Activated CD4-positive, CD25-positive, alpha-beta regulatory T cell treated with anti-CD3 and anti-CD28 coated beads, Interleukin-2, amount 50 U/mL, for 16 hours (primary cell): ENCODE data around the gene ATP13A1.
"Not testable (repeated sequence)": the region's sequence is repeated elsewhere in the genome, so short reads cannot be mapped to it uniquely, and the experiment has no call there.

ENCODE experiments used
- DNase-seq: peaks from one replicate; pipeline ENCODE4 v3.0.0-alpha.2; 2020; ENCODE audit warnings: low read depth, low spot score

ATP13A1 gene

GRCh38 chr19:19663256-19664120, at the start of gene ATP13A1:
ATP13A1 (minus strand) TSS chr19:19663676; CDS start chr19:19663666, 10 bp downstream.
- DNase-seq, result peak; percentile 90

DNA sequence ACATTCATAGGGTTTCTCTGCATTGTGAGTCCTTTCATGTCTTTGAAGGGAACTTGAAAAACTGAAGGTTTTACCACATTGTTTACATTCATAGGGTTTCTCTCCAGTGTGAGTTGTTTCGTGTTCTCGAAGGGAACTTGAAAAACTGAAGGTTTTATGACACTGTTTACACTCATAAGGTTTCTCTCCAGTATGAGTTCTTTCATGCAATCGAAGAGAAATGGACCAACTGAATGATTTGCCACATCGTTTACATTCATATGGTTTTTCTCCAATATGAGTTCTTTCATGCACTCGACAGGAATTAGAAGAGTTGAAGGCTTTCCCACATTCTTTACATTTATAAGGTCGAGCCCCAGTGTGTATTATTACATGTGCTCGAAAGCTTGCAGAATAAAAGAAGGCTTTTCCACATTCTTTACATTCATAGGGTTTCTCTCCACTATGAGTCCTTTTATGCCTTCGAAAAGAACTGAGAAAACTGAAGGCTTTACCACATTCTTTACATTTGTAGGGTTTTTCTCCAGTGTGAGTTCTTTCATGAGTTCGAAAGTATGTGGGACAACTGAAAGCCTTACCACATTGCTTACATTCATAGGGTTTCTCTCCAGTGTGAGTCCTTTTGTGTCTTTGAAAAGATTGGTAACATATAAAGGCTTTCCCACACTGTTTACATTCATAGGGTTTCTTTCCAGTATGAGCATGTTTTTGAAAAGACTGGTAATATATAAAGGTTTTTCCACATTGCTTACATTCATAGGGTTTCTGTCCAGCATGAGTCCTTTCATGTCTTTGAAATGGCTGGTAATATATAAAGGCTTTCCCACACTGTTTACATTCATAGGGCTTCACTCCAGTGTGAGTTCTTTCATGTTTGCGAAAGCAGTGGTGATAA, 48.7 kb upstream of the ATP13A1 start:
- DNase-seq, result no peak

GRCh38 chr19:19711306-19711933, 47.9 kb upstream of the ATP13A1 start:
- no peak for DNase-seq

- no peak for DNase-seq
These were observed 47.0 kb upstream of the ATP13A1 start for GRCh38 chr19:19710506-19710905.

- no peak for DNase-seq
These were observed 41.4 kb upstream of the ATP13A1 start for GRCh38 chr19:19704836-19705235.

GRCh38 chr19:19700493-19700892, 37.0 kb upstream of the ATP13A1 start:
- DNase-seq, result not testable (repeated sequence)

DNA sequence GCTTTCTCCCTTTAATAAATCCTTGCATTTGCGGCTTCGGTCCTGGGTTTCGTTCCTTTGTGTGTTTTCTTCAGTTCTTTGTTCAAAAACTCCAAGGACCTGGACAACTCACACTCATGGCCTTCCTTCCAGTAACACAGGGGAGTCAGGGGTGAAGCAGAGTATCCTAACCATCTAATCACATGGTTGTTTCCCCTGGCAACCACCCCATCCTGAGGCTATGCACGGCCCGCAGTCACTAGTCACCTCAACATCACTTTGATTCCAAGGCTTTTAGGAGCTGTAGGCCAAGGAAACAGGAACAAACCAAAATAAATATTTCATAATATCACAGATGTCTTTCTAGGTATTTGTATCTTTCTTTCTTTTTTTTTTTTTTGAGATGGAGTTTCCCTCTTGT, 34.1 kb upstream of the ATP13A1 start:
- DNase-seq, result no peak

GRCh38 chr19:19696386-19696785, 32.9 kb upstream of the ATP13A1 start:
- DNase-seq, result no peak

GRCh38 chr19:19691683-19692082, 28.2 kb upstream of the ATP13A1 start:
- no peak for DNase-seq

GRCh38 chr19:19689023-19689422, 25.5 kb upstream of the ATP13A1 start:
- DNase-seq, result not testable (repeated sequence)

DNA sequence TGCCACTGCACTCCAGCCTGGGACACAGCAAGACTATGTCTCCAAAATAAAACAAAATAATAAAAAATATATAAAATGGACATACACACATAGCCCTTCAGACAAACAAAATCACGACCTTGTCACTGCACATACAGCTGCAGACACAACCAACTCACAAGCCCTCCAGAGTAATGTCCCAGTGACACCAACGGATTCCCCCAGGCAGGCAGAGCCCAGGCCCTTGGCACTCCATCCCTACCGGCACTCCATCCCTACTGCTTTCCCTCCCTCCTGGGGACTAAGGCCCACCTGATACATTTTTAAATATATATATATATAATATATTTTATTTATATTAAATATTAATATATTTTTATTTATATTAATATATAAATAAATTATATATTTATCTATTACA, 23.6 kb upstream of the ATP13A1 start:
- no peak for DNase-seq

- no peak for DNase-seq
These were observed 23.1 kb upstream of the ATP13A1 start for GRCh38 chr19:19686580-19686979.

GRCh38 chr19:19686119-19686518, 22.6 kb upstream of the ATP13A1 start:
- DNase-seq, result not testable (repeated sequence)

DNA sequence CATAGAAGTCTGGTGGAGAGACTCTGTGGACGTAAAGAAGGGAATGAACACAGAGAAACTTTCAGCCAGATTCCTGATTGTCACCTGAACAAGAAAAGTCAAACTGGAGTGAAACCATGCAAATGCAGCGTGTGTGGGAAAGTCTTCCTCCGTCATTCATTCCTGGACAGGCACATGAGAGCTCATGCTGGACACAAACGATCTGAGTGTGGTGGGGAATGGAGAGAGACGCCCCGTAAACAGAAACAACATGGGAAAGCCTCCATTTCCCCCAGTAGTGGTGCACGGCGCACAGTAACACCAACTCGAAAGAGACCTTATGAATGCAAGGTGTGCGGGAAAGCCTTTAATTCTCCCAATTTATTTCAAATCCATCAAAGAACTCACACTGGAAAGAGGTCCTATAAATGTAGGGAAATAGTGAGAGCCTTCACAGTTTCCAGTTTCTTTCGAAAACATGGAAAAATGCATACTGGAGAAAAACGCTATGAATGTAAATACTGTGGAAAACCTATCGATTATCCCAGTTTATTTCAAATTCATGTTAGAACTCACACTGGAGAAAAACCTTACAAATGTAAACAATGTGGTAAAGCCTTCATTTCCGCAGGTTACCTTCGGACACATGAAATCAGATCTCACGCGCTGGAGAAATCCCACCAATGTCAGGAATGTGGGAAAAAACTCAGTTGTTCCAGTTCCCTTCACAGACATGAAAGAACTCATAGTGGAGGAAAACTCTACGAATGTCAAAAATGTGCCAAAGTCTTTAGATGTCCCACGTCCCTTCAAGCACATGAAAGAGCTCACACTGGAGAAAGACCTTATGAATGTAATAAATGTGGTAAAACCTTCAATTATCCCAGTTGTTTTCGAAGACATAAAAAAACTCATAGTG, 15.9 kb upstream of the ATP13A1 start:
- DNase-seq, result no peak

DNA sequence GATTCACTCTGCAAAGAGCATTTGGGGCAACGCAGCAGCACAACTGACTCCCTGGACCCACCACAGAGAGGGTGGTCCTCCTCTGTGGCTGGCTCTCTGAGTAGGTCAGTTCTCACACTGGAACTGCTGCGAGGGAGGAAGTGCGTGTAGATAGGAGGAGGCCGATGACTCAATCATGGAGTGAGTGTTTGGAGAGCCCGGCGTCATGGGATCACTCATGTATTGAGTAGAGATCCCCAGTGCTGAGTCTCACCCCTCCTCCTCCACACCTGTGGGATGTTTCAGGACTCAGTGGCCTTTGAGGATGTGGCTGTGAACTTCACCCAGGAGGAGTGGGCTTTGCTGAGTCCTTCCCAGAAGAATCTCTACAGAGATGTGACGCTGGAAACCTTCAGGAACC, 14.1 kb upstream of the ATP13A1 start:
- DNase-seq, result no peak

GRCh38 chr19:19674315-19674714, 10.8 kb upstream of the ATP13A1 start:
- no peak for DNase-seq

GRCh38 chr19:19672816-19673215, 9.3 kb upstream of the ATP13A1 start:
- no peak for DNase-seq

DNA sequence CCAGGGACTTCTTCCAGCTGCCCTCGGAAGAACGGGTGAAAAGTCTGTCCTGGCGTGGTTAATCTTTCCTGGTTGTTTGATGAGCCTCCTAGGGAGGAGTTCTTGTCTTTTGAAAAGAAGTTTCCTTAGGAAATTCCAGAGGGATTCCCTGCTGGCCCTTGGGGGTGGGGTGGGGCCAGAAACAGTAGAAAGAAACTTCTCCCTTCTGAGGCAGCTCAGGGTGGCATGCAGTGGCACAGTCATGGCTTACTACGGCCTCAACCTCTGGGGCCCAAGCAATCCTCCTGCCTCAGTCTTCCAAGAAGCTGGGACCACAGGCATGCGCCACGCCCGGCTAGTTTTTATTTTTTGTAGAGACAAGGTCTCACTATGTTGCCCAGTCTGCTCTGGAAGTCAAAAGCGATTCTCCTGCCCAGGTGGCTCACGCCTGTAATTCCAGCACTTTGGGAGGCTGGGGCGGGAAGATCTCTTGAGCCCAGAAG, 6.6 kb upstream of the ATP13A1 start:
- no peak for DNase-seq

DNA sequence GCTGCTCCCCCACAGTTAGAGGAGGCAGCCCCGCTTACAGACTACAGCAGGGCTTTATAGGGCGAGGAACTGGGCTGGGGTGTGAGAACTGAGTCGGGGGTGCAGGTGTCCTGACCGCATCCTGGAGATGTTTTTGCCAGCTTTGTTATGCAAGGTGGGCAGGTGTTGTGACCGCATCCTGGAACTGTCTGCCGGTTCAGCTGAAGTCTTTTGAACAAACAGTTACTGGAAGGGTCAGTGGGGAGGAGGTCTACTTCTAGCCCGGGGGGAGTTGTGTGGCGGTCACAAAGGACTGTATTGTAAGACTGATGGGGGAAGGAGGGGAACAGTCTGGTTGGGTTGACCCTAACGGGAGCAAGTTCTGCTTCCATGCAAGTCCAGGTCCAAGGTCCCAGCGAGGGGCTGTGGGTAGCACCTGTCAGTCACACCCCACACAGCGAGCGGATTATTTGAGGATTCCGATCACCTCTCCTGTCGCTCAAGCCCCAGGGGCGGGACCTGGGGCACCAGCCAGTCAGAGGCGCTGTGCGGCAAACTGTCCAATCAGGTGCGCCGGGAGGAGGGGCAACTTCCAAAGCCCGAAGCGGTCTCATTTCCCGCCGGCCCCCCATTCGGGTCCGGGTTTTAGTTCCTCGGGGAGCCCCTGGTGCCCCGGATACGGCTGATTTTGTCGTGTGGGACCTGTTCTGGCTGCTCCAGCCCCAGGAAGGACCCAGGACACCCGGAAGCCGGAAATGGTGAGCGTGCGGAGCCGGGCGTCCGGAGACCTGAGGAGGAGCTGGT, 4.9 kb upstream of the ATP13A1 start, which contains the start of gene ZNF101:
Gene ZNF101 (plus strand): TSS at position 610 of the 783 bp plus-strand sequence. CDS start 125 bp downstream, at position 735.
- peak; percentile 88 for DNase-seq

DNA sequence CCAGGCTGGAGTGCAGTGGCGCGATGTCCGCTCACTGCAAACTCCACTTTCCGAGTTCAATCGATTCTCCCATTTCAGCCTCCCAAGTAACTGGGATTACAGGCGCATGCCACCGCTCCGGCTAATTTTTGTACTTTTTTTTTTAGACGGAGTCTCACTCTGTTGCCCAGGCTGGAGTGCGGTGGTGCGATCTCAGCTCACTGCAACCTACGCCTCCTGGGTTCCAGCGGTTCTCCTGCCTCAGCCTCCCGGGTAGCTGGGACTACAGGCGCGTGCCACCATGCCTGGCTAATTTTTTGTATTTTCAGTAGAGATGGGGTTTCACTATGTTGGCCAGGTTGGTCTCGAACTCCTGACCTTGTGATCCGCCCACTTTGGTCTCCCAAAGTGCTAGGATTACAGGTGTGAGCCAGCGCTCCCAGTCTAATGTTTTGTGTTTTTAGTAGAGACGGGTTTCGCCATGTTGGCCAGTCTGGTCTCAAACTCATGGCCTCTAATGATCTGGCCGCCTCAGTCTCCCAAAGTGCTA, 2.0 kb upstream of the ATP13A1 start:
- not testable (repeated sequence) for DNase-seq
